Stimulated activated CD8-positive, alpha-beta memory T cell treated with anti-CD3 and anti-CD28 coated beads, Interleukin-15, amount 100 ng/mL, for 4 hours (primary cell): ENCODE measurements around the gene WWOX.

ENCODE experiments used
- DNase-seq, 2 donors: peaks; one replicate each; pipeline ENCODE4 v3.0.0-alpha.2; 2020; ENCODE audit warnings: low read depth in 2 of 2

Gene WWOX

GRCh38 chr16:78738557-78738956 is 639.1 kb downstream of the WWOX start:
- no peak for DNase-seq

- DNase-seq: no peak
Observed at GRCh38 chr16:78740269-78740668, 640.8 kb downstream of the WWOX start.

GRCh38 chr16:78742501-78743283 is 643.2 kb downstream of the WWOX start:
- DNase-seq: peak; percentile 44 to 66

- no peak for DNase-seq
Observed at GRCh38 chr16:78743556-78743955, 644.1 kb downstream of the WWOX start.

GRCh38 chr16:78744099-78744498 is 644.6 kb downstream of the WWOX start:
- DNase-seq: no peak

GRCh38 chr16:78744796-78745107 is 645.3 kb downstream of the WWOX start:
- no peak for DNase-seq

GRCh38 chr16:78745108-78746019 is 645.9 kb downstream of the WWOX start:
- no peak for DNase-seq

GRCh38 chr16:78746718-78747117 is 647.3 kb downstream of the WWOX start:
- no peak for DNase-seq

- no peak for DNase-seq
Observed at GRCh38 chr16:78748220-78748929, 648.9 kb downstream of the WWOX start.

GRCh38 chr16:78749745-78750268 is 650.4 kb downstream of the WWOX start:
- DNase-seq: no peak

- no peak for DNase-seq
Observed at GRCh38 chr16:78750611-78751010, 651.2 kb downstream of the WWOX start.

- no peak for DNase-seq
Observed at GRCh38 chr16:78751601-78752000, 652.1 kb downstream of the WWOX start.

- no peak for DNase-seq
Observed at GRCh38 chr16:78754713-78755112, 655.3 kb downstream of the WWOX start.

- no peak for DNase-seq
Observed at GRCh38 chr16:78755751-78756661, 656.6 kb downstream of the WWOX start.

- DNase-seq: no peak
Observed at GRCh38 chr16:78759596-78759995, 660.1 kb downstream of the WWOX start.

GRCh38 chr16:78760611-78761010 is 661.2 kb downstream of the WWOX start:
- no peak for DNase-seq

- DNase-seq: no peak
Observed at GRCh38 chr16:78761427-78761826, 662.0 kb downstream of the WWOX start.

GRCh38 chr16:78762222-78762621 is 662.8 kb downstream of the WWOX start:
- DNase-seq: no peak

- no peak for DNase-seq
Observed at GRCh38 chr16:78763821-78764440, 664.5 kb downstream of the WWOX start.

GRCh38 chr16:78764478-78764877 is 665.0 kb downstream of the WWOX start:
- DNase-seq: no peak

GRCh38 chr16:78768226-78768625 is 668.8 kb downstream of the WWOX start:
- no peak for DNase-seq
